NCI-H2029 (cell line): ENCODE data around the gene STOM.

Source experiments
- DNase-seq: peaks from one replicate; lab custom pipeline; 2025; lab: John Stamatoyannopoulos, UW

Gene STOM

GRCh38 chr9:121321016-121321503 lies 49.0 kb downstream of the STOM start:
- no peak for DNase-seq

GRCh38 chr9:121319383-121319780 lies 50.7 kb downstream of the STOM start:
- DNase-seq, result no peak

- no peak for DNase-seq
These were observed 51.2 kb downstream of the STOM start for GRCh38 chr9:121318631-121319382.

GRCh38 chr9:121317737-121318630 lies 52.1 kb downstream of the STOM start:
- DNase-seq, result no peak

- no peak for DNase-seq
These were observed 53.1 kb downstream of the STOM start for GRCh38 chr9:121316852-121317373.

- DNase-seq, result no peak
These were observed 53.7 kb downstream of the STOM start for GRCh38 chr9:121316378-121316777.

- no peak for DNase-seq
These were observed 56.4 kb downstream of the STOM start for GRCh38 chr9:121313458-121314152.

GRCh38 chr9:121312169-121312568 lies 57.9 kb downstream of the STOM start:
- DNase-seq, result no peak

GRCh38 chr9:121310571-121310970 lies 59.5 kb downstream of the STOM start:
- no peak for DNase-seq

GRCh38 chr9:121309833-121310425 lies 60.1 kb downstream of the STOM start:
- no peak for DNase-seq

- DNase-seq, result no peak
These were observed 60.9 kb downstream of the STOM start for GRCh38 chr9:121309171-121309570.

GRCh38 chr9:121308765-121309164 lies 61.3 kb downstream of the STOM start:
- no peak for DNase-seq

GRCh38 chr9:121307976-121308375 lies 62.1 kb downstream of the STOM start:
- no peak for DNase-seq

GRCh38 chr9:121305269-121305994 lies 64.6 kb downstream of the STOM start:
- DNase-seq, result no peak

GRCh38 chr9:121304707-121305106 lies 65.3 kb downstream of the STOM start:
- DNase-seq, result no peak

- DNase-seq, result no peak
These were observed 66.3 kb downstream of the STOM start for GRCh38 chr9:121303456-121304451.

- DNase-seq, result no peak
These were observed 67.3 kb downstream of the STOM start for GRCh38 chr9:121302786-121303185.

- no peak for DNase-seq
These were observed 67.7 kb downstream of the STOM start for GRCh38 chr9:121302341-121302740.

GRCh38 chr9:121301881-121302286 lies 68.2 kb downstream of the STOM start:
- DNase-seq, result no peak
